ENCODE results near the gene GYS2.

GYS2 gene

DNA sequence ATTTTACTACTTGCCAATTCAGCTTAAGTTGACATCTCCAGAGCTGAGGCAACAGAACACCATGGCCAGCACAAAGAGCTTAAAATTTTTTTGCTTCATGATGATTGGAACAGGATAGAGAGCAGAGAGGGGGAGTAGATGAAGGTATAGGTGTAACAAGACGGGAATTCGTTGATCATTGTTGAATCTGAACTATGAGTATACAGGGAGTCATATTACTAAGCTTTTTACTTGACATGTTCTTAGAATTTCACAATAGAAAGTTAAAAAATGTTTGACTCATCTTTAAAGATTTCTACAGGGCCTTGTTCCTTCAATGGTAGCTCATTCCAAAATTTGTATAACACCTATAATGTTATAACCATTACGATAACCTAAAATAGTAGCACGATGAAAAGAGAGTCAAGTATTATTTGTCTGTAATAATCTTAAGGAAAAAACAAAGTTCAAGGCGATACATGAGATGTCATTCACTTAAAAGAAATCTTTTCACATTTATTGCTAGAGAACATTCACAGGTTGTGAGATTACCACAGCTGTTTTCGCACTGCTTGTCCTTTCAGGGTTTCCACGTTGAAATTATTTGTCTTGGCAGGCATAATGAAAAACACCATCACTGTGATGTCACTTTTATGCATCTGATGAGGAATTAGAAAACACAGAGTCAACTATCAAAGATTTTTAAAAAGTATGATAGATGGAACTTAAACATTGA, 44.6 kb downstream of the GYS2 start:
- in situ Hi-C loops (cut with MboI; ENCODE audit: low sequenced_read_pairs): no loop called here

DNA sequence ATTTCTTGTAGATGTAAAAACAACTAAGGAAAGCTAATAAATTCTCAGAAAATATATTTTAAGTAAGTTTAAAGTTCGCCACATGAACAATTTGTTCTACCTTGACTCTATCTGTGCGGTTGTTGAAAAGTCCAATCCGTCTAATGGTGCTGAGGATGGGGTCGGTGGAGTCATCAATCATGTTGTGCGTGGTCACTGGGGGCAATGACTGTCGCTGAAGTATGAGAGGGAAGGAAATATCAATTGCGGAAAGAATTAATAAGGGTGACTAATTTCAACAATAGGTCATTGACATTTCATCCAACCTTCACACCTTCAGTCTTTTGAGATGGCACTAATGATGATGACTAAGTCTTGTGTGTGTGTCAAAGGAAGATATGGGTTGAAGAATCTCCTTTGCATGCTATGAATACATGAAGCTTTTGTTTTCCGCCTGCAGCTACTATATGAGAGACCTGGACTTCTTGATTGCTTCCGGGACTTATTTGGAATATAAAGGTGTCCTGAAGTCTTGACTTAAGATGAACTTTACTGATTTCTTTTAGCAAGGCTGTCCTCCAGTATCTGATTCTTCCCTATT, 46.5 kb downstream of the GYS2 start:
- in situ Hi-C loops (cut with MboI; ENCODE audit: low sequenced_read_pairs): no loop called here

DNA sequence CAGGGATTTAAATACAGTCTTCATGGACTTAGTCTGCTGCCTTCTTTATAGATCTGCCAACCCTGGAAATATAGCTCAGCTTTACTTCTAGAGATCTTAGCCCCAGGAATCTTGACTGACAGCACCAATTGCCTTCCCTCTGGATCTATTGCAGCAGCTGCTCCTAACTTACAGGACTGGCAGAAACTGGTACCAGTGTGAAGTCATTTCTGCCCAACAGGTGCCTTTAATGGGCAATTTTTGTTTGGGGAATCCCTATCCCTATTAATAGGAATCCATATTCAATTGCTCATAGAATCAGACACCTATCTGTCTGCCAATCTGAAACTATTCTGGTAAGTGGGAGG, 51.3 kb downstream of the GYS2 start:
- in situ Hi-C loops (cut with MboI; ENCODE audit: low sequenced_read_pairs): no loop called here

DNA sequence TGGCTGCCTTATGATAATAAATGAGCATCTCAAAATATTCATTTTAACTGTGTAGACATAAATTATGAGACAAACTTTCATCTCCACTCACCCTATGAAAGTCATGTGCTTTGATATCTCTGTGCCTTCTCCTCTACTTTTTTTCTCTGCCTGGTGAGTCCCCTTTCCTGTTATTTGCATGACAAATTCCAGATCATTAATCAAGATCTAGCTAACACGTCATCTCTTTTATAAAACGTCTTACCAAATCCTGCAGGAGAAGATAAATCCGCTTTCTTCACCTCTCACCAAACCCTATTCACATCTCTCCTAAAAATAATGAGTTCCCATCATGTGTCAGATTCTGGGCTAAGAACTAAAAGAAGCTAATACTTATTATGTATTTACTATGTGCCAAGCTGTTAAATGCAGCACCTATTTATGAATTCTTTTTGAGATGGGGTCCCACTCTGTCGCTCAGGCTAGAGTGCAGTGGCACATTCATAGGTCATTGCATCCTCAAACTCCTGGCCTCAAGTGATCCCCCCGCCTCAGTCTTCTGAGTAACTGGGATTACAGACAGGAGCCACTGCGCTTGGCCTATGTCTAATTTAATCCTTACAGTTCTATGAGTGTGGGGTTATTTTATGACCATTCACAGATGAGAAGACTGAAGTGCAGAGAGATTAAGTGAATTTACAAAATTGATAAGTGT, 51.9 kb downstream of the GYS2 start:
- in situ Hi-C loops (cut with MboI; ENCODE audit: low sequenced_read_pairs): no loop called here

DNA sequence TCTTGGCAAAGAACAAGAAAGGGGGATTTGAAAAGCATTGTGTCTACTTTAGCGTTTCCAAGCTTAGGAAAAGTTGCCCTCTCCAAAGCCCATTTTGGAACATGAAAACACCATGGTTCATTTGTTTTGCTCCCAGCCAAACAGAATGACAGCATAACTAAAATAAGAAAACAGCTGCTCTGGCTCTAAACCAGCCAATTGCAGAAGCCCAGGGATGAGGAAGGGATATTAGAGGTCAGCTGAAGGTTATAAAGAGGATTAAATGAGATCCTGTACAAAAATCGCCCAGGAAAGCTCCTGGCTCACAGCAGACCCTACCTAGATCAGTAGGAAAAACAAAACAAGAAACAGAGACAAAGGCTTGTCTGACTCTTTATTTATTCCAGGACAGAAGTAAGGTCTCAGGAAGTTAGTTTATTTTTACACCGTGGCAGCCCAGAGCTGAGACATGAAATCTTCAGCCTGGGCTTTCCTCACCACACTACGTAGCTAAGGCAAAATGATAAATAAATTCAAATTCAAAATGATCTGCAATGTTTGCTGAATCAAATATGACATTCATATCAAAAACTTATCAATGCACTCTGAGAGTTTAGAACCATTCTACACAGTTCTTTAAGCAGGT, 52.7 kb downstream of the GYS2 start:
- in situ Hi-C loops (cut with MboI; ENCODE audit: low sequenced_read_pairs): no loop called here

DNA sequence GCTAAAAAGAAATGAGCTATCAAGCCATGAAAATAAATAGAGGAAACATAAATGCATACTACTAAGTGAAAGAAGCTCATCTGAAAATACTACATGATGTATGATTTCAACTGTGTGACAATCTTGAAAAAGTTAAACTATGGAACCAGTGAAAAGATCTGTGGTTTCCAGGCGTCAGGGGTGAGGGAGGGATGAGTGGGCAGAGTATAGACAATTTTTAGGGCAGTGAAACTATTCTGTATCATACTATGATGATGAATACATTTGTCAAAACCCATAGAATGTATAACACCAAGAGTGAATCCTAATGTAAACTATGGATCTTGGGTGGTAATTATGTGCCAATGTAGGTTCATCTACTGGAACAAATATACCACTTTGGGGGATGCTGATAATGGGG, 57.2 kb downstream of the GYS2 start:
- in situ Hi-C loops (cut with MboI; ENCODE audit: low sequenced_read_pairs): no loop called here

DNA sequence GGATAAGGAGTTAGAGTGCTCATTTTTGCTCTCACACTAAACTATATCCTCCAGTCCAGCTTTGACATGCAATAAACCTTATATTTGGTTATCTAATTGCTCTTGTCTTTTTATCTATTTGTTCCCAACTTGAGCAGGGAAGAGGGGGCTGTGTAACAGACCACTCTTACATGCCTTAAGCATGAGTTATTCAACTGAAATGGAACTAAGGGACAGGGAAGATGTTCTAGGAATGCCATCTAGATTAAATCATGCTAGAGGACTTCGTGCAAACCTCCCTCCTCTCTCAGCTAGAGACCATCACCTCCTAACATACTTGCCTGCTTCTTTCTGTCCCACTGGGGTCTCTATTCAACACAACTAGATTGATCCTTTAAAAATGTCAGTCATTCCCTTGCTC, 57.9 kb downstream of the GYS2 start:
- in situ Hi-C loops (cut with MboI; ENCODE audit: low sequenced_read_pairs): no loop called here

DNA sequence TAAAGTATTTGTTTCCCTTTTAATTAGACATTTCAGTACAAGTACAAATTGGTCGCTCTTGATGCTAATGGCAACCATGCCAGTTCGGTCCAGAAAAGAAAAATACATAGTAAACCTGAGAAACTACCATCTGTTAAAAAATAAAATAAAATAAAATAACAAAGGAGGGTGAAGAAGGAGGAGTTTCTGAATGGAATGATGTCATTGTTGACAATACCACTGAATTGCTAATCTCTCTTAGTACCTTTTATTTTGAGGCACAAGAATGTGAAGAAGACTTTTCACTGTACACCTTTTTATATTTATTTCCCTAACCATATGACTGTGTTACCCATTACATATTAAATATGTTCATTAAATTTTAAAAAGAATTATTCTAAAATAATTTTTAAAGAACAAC, 59.1 kb downstream of the GYS2 start:
- in situ Hi-C loops (cut with MboI; ENCODE audit: low sequenced_read_pairs): no loop called here

DNA sequence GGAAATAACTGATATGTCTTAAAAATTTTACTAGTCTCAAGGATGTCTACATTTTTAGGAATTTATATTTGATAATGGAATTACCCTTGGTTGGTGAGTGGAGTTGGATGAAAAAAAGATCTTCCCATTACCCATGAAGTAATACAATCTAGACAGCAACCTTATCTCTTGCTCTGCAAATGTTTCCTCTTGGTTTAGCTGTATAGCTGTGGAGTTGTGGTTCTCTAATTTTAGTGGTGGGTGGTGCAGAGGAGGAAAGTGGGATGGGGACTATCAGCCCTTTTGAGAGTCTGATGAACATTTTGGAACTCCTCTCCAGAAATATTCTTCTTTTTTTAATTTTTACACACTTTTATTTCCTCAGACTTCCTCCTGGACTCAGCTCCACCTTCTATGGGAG, 61.5 kb downstream of the GYS2 start:
- in situ Hi-C loops (cut with MboI; ENCODE audit: low sequenced_read_pairs): no loop called here

DNA sequence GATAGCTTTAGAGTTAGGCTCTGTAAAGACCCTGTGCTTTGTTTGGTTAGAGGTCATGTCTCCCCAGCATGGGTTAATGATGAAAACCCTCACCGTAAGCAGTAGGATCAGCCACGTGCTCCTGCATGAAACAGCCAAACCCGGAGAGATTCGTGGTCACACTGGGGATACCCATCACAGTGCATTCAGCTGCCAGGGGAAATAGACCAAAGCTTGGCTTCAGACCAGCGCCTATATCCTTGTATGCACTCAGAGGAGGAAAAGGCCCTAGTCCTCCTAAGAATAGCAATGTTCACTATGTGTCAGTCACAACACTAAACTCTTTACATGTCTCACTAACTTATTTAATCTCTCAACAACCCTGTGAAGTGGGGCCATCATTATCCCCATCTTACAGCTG, 62.2 kb downstream of the GYS2 start:
- in situ Hi-C loops (cut with MboI; ENCODE audit: low sequenced_read_pairs): no loop called here

DNA sequence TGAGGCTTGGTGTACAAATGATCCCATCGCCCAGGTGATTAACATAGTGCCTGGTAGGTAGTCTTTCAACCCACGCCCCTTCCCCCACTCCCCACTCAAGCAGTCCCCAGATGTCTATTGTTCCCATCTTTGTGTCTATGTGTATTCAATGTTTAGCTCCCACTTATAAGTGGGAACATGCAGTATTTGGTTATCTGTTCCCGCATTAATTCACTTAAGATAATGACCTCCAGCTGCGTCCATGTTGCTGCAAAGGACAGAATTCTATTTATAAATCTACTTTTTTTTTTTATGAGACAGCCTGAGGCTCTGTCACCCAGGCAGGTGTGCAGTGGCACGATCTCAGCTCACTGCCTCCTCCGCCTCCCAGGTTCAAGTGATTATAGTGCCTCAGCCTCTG, 62.9 kb downstream of the GYS2 start:
- in situ Hi-C loops (cut with MboI; ENCODE audit: low sequenced_read_pairs): no loop called here

DNA sequence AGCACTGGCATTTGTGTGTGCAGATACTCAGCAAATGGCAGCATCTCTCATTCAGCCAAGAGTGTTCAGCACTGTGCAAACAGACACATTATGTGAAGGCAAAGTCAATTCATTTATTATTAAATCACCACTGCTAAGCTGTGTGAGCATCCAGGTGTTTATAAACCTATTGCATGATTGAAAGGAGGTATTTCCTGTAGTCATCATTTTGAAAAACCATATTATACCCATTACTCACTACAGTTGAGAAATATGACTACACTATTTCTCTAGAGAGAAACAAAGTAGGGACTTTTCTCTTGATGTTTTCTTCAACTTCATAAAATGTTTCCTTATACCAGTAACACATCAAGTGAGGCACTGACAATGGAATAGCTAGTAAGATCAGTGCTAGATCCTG, 64.8 kb downstream of the GYS2 start:
- in situ Hi-C loops (cut with MboI; ENCODE audit: low sequenced_read_pairs): no loop called here

DNA sequence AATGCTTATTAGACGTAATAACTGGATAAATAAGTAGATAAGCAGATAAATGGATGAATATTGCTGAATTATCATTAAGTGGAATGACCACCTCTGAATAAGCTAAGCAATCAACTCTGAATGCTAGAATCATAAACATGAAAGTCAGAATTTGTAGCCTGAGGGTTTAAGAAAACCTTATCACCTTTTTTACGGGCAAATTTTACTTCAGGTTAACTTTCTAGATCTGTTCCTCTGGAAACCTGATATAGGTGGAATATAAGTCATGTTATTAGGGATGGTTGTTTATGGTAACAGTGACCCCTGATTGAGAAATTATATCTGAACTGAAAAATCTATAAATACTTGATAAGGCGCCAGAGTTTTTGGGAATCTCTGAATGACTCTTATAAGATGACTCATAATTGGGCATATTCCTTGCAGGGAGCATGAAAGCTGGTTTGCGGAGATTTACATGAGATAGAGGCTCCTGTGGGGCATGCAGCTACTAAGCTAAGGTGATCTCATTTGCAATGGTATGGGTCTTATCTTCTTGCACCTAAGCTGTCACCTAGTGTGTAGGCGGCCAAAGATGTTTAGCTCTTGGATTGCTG, 66.5 kb downstream of the GYS2 start:
- in situ Hi-C loops (cut with MboI; ENCODE audit: low sequenced_read_pairs): no loop called here

DNA sequence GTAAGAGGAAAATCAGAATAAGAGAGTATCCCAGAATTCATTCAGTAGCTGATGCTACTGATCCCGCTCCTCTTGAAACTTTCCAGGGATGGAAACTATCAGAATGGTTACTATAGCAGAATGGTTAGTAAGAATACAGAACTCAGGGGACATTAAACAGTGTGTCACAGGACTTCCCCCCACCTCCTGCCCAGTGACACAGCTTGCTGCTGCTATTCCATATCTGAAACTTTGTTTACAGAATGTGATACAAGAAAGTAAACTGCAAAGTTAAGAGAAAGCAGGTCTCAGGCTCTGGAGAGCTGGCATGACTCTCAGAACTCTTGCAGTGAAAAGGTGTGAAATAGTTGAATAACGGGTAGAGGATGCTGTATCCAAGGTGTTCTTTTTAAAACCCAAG, 75.2 kb downstream of the GYS2 start:
- in situ Hi-C loops (cut with MboI; ENCODE audit: low sequenced_read_pairs): no loop called here

DNA sequence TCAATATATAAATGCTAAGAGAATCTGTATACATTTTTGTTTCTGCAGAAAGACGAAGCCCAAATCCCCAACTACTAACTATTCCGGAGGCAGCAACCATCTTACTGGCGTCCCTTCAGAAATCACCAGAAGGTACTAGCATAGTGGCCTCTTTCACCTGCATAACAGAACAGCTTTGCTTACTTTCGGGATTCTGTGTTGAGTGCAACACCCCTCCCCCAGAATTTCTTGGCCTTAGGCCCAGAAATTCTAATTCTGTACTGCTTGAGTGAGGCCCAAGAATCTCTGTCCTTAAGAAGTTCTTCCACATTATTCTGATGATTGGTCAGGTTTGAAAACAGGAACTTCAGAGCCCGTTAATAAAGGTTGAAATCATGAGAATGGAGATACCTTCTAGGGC, 75.7 kb downstream of the GYS2 start:
- in situ Hi-C loops (cut with MboI; ENCODE audit: low sequenced_read_pairs): no loop called here

DNA sequence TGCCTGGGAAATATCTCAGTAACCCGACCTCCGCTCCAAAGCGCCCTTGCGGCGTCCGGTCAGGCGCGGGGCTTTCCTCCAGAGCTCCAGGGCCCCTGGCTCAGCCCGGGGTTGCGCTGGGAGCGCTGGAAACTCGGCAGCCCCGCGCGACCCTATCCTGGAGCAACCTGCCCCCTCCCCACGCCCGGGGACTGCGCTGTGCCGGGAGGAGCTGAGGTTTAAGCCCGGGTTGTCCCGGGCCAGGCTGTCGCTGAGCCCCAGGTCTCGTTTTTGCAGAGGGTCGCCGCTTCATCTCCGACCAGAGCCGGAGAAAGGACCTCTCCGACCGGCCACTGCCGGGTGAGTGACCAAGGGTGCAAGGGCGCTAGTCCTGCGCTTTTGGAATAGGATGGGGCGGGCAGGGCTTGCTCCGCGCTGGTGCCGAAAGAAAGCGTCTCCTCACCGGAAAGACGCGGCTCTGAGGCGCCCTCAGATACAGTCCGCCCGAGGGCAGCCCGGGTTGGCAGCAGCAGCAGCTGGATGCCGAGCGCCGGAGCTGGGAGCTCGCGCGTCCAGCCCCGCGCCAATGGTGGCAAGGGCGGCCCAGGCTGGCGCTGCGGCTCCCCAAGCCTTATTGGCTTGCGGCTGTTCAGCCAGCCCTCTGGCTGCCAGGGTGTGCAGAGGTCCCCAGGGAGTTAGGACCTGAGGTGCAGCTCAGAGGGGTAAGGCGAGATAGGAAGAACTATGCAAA, 77.0 kb downstream of the GYS2 start:
- in situ Hi-C loops (cut with MboI; ENCODE audit: low sequenced_read_pairs): no loop called here

DNA sequence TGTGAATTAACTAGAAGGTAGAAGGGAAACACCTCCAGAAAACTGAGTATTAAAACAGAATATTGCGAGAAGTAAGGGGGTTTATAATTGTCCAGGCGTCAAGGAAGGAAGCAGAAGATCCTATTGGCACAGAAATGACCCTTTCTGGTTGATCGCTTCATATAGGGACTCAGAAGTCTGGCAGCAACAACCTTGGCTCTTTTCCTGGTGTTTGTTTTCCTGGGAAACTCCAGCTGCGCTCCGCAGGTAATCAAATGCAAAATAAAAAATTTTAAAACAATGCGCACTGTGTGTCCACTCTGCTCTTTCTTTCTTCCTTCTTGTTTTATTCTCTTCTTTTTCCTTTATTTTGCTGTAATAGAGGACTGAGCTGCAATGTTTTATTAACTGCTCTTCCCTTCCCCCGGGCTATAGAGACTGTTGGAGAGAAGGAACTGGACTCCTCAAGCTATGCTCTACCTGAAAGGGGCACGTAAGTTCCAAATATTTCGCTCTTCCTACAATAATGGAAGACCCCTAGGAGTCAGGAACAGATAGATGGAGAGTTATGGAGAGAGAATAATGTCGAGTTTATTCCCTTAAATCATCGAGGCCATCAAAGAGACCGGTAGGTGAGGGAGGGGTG, 77.8 kb downstream of the GYS2 start:
- in situ Hi-C loops (cut with MboI; ENCODE audit: low sequenced_read_pairs): no loop called here

DNA sequence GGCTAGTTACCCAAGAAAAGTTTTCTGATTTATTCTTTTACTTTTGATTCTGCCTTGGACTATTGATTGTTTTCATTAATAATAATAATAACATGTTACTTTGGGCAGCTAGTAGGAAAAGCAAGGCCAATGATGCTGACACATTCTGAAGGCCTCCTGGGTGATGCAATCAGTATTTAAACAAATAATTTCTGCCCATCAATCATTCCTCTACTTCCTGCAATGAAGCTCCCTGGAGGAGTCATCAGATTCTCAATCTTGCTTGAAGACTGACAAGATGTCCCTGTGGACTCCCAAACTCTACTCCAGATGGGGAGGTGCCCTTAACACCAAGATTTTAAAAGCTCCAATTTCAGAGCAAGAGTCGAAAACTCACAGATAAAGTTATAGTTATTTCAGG, 78.6 kb downstream of the GYS2 start, which contains the start of gene SPX:
Gene SPX, plus strand, starts transcription at position 244 of the 400 bp plus-strand sequence. CDS start 177 bp downstream, outside the sequence.
- in situ Hi-C loops (cut with MboI; ENCODE audit: low sequenced_read_pairs): no loop called here

DNA sequence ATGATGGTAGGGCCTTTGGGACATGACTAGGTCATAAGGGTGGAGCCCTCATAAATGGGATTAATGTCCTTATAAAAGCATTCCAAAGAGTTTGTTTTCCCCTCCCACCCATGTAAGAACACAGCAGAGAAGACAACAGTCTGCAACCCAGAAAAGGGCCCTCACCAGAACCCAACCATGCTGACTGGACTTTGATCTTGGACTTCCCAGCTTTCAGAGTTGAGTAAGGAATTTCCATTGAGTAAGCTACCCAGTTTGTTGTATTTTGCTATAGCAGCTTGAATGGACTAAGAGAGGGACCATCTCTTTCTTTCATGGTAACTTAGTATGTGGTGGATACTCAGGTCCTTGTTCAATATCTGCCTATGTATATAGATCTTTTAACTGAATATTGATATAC, 81.5 kb downstream of the GYS2 start:
- in situ Hi-C loops (cut with MboI; ENCODE audit: low sequenced_read_pairs): no loop called here

DNA sequence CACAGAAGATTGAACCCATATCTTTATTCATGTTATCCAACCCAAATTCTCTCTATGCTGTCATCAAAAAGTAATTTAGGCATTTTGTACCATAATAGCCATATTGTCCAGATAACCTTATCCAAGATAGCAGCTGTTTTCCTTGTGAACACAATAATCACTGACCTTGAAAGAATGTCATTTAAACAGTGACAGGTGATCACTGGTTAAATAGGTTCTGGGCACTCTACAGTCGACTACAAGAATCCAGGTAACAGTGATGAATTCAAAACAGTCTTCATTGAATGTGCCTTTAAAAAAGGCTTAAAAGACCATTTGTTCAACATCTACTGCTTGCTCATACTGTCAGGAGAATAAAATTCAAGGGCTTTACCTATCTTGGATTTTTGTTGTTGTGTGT, 83.1 kb downstream of the GYS2 start:
- in situ Hi-C loops (cut with MboI; ENCODE audit: low sequenced_read_pairs): no loop called here

DNA sequence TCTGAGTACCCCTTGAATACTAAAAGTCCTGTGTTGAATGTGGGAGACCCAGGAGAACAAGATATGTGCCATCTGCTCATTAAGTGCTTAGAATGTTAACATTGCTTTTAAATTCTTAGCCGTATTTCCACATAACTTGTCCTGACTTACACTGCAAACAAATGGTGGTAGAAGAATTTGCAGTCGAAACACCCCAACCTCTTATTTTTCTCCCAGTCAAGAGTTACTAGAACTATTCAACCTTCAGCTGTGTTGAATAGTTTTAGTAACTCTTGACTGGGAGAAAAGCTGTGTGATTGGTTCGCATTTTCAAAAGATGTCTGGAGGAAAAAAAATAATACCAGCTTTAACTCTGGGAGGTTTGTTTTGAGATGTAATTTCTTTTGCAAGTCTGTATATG, 86.2 kb downstream of the GYS2 start:
- in situ Hi-C loops (cut with MboI; ENCODE audit: low sequenced_read_pairs): no loop called here

All from HL-60/S4 treated with phorbol 12-myristate 13-acetate at 8.2 ng/mL for 4 days and 3 days (cell line).